B cell (primary cell): Measurements from ENCODE around the gene M6PR.

ENCODE experiments used
- CTCF ChIP-seq: fragments of 200-600 bp; IDR thresholded peaks from one replicate; pipeline ENCODE4 v1.8.0; 2022; ENCODE audit warnings: antibody characterized with exemption, mild to moderate bottlenecking
- EZH2 ChIP-seq: IDR thresholded peaks from 2 replicates; pipeline ENCODE4 v1.6.1; 2012; ENCODE audit warnings: borderline replicate concordance, low read depth, mild to moderate bottlenecking, moderate library complexity, low read length; ENCODE audit not compliant: insufficient read depth, poor library complexity, severe bottlenecking

GRCh38 chr12:8914716-8915526 lies 34.5 kb downstream of the M6PR start:
- TF ChIP-seq CTCF (no peak), EZH2 (no peak)
